Rectal smooth muscle tissue (tissue), 1 donor: ENCODE results near the gene PRSS12.

Experiments
- H3K27ac ChIP-seq: one replicate; pipeline ENCODE4 v1.7.0; 2013; ENCODE audit warnings: low read depth, low read length, inconsistent platforms
- H3K27me3 ChIP-seq: one replicate; pipeline ENCODE4 v1.7.0; 2013; ENCODE audit warnings: low read length; ENCODE audit not compliant: control insufficient read depth, insufficient read depth
- H3K36me3 ChIP-seq: one replicate; pipeline ENCODE4 v1.7.0; 2013; ENCODE audit warnings: low read length; ENCODE audit not compliant: control insufficient read depth, insufficient read depth
- H3K4me1 ChIP-seq: one replicate; pipeline ENCODE4 v1.7.0; 2013; ENCODE audit warnings: low read length; ENCODE audit not compliant: control insufficient read depth, insufficient read depth
- H3K4me3 ChIP-seq: one replicate; pipeline ENCODE4 v1.7.0; 2013; ENCODE audit warnings: low read length
- H3K9ac ChIP-seq: one replicate; pipeline ENCODE4 v1.7.0; 2013; ENCODE audit warnings: low read length

Gene PRSS12

DNA sequence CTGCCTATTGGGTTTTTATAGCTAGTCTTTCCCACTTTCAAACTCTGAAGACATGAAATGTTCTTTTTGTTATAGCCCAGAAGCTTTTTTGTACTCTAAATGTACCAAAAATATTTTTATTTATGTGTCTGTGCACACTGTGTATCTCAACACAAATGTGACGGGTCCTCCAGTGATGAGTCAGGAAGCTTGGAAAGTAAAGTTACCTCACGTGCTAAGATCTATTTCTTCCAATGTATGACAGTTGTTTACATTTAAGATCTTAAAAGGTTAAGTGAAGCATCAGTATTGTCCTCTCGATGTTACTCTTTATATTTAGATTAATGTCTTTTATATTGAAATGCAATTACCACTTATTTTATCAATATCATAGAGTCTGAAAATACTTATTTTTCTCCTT is 29.1 kb upstream of the PRSS12 start:
- H3K27ac ChIP-seq = no peak overlapping the region
- no peaks in the 10 kb centered on the region for H3K27me3 ChIP-seq
- no peaks in the 10 kb centered on the region for H3K36me3 ChIP-seq
- no peak overlapping the region for H3K4me3 ChIP-seq
- no peak overlapping the region for H3K9ac ChIP-seq
- no peaks in the 10 kb centered on the region for H3K4me1 ChIP-seq

DNA sequence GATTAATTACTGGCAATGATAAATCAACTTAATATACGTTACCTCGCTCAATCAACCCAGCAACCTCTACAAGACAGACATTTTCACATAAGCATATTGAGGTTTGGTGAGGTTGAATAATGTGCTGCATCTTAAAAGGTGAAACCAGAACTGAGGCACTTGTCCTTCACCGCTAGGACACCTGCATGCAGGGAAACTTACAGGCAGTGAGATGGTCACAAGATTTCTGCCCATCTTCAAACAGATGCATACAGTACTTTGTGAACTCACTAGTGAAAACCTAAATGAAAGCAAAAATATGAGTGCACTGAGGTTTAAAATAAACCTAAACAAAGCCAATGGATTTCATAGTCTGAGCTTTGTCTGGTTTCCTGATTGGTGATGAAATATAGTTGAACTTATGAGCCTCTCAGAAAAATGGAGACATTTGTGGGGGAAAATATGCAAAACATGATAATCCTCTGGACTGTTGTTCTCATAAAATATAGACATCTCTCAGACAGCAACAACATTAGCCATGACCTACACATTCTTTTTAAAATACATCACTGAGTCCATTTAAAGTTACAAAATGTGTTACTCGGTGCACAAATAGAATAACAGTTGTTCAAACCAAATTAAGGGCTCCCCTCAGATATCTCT is 20.9 kb upstream of the PRSS12 start:
- H3K27me3 ChIP-seq = no peaks in the 10 kb centered on the region
- H3K27ac ChIP-seq = no peak overlapping the region
- H3K36me3 ChIP-seq = no peaks in the 10 kb centered on the region
- no peak overlapping the region for H3K4me3 ChIP-seq
- H3K4me1 ChIP-seq = no peaks in the 10 kb centered on the region
- H3K9ac ChIP-seq = no peak overlapping the region

DNA sequence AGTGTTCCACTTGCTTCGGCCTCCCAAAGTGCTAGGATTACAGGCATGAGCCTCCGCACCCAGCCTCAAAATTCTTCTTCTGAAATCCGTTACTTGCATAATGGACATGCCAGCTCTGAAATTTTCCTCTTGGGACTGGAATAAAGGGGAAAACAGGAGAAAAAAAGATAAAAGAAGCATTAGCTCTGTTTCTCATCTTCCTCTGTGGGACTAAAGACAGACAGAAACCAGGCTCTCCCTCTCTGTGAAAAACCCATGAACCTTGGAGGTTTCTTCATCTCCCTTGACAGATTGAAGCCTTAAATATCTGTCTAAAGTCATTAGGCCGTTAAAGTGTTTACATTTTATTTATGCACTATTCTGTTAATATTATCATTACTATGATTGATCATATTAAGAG is 19.4 kb upstream of the PRSS12 start:
- H3K27me3 ChIP-seq = no peaks in the 10 kb centered on the region
- no peak overlapping the region for H3K9ac ChIP-seq
- no peaks in the 10 kb centered on the region for H3K36me3 ChIP-seq

DNA sequence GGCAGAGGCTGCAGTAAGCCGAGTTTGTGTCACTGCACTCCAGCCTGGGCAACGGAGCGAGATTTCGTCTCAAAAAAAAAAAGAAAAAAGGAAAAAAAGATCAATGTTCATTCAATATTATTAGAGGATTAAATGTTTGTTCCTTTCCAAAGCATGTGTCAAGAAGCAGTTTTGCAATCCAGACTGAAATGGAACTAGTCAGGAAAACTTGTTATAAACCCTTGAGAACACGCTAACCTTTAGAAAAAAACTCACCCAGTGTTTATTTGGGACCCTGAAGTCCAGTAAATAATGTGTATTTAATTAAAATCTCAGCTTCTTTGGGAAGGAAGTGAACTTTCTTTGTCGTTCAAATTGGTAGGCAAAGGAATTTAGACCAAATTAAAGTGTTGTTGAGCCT is 16.4 kb upstream of the PRSS12 start:
- no peak overlapping the region for H3K9ac ChIP-seq
- no peaks in the 10 kb centered on the region for H3K4me1 ChIP-seq
- H3K36me3 ChIP-seq = no peaks in the 10 kb centered on the region
- no peak overlapping the region for H3K27ac ChIP-seq
- H3K27me3 ChIP-seq = no peaks in the 10 kb centered on the region
- H3K4me3 ChIP-seq = no peak overlapping the region

More for the DNA sequence above, 19.4 kb upstream of the PRSS12 start:
- H3K27ac ChIP-seq = no peak overlapping the region
- H3K4me3 ChIP-seq = no peak overlapping the region
- no peaks in the 10 kb centered on the region for H3K4me1 ChIP-seq

DNA sequence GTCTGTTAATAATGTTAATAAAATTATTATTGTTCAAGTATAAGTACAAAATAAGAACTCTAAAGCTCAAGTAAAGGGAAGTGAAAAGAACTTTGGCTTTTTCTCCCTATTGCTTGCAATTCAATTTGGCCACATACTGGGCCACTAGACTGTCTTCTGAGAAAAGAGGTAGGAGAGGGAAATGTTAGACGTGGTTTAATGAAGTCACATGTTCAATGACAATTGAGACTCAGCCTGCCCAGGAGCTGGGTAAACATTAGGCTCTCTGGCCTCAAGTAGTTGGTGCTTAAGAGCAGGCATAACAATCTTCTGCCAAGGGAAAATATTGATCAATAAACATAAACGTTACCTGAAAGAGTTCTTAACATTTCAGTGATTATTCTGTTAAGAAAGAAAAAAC is 15.1 kb upstream of the PRSS12 start:
- H3K4me1 ChIP-seq = no peaks in the 10 kb centered on the region
- no peak overlapping the region for H3K9ac ChIP-seq
- no peak overlapping the region for H3K4me3 ChIP-seq
- H3K27me3 ChIP-seq = no peaks in the 10 kb centered on the region
- no peaks in the 10 kb centered on the region for H3K36me3 ChIP-seq
- H3K27ac ChIP-seq = no peak overlapping the region

DNA sequence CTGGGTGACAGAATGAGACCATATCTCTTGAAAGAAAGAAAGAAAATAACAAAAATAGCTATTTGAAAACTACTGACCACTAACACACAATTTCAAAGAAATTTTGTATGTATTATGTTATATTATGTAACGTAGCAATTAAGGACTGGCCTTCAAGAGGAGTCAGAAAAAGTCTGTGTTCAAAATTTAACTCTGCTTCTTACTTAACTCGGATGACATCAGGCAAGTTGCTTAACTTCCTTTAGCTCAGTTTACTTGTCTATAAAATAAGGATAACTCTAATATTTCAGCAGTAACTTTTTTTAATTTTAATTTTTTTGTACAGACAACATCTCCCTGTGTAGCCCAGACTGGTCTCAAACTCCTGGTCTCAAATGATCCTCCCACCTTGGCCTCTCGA is 14.6 kb upstream of the PRSS12 start:
- H3K27me3 ChIP-seq = no peaks in the 10 kb centered on the region
- H3K9ac ChIP-seq = no peak overlapping the region
- no peaks in the 10 kb centered on the region for H3K36me3 ChIP-seq
- H3K4me1 ChIP-seq = no peaks in the 10 kb centered on the region
- H3K27ac ChIP-seq = no peak overlapping the region
- H3K4me3 ChIP-seq = no peak overlapping the region

DNA sequence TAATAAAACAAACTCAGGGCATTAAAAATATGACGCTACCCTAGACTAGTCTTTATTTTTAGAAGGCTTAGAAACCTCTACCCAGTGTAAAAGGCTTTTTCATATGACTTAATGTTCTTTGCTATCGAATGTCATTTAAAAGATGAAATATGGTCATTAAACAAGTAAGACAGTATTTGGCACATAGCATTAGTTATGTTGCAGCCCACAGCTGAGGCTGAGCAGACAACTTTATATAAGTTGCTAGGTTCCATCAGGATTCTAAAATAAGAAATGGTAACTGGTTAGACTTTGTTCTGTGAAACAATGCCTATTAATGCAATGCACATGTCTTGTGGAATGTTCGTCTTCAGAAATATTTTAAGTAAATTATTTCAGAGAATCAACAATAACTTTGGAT is 10.4 kb upstream of the PRSS12 start:
- no peaks in the 10 kb centered on the region for H3K4me1 ChIP-seq
- H3K9ac ChIP-seq = no peak overlapping the region
- H3K4me3 ChIP-seq = no peak overlapping the region
- no peaks in the 10 kb centered on the region for H3K36me3 ChIP-seq
- H3K27ac ChIP-seq = no peak overlapping the region
- H3K27me3 ChIP-seq = no peaks in the 10 kb centered on the region

DNA sequence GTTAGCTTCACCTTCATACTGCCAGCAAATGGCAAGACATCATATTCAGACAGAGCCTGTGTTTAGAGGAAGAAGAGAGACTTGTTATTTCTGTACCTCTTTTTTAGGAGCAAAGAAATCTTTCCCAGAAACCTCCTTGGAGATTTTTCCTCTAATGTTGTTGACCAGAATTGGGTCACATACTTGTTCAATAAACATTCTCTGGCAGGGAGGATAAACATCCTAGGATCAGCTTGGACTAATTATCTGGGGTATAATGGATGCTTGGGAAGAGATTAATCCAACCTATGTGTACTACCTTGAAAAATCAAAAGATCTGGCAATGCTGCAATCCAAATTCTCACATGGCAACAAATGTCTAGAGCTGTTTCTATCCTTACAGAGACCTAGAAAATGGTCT is 8.4 kb upstream of the PRSS12 start:
- Histone ChIP-seq H3K4me1 (no peaks in the 10 kb centered on the region), H3K36me3 (no peaks in the 10 kb centered on the region), H3K4me3 (no peak overlapping the region), H3K27ac (no peak overlapping the region), H3K9ac (no peak overlapping the region), H3K27me3 (no peaks in the 10 kb centered on the region)

DNA sequence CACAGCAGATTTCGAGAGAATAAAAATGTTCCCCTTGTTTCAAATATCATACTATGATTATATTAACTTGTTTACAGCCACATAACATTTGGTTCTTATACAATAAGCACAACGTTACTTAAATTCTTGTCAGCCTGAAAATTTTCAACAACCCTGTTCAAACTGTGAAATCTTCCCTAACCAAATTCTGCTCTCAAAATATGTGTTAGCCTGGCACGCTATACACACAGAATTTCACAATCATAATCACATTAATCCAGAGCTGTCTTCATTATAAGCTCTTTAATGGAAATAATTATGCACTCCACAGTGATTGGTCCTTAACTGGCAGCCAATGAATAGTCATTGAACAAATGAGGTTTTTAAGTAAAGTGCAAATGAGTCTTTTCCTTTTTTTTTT is 7.3 kb upstream of the PRSS12 start:
- no peak overlapping the region for H3K9ac ChIP-seq
- H3K36me3 ChIP-seq = no peaks in the 10 kb centered on the region
- H3K4me3 ChIP-seq = no peak overlapping the region
- no peak overlapping the region for H3K27ac ChIP-seq
- no peaks in the 10 kb centered on the region for H3K4me1 ChIP-seq
- no peaks in the 10 kb centered on the region for H3K27me3 ChIP-seq

DNA sequence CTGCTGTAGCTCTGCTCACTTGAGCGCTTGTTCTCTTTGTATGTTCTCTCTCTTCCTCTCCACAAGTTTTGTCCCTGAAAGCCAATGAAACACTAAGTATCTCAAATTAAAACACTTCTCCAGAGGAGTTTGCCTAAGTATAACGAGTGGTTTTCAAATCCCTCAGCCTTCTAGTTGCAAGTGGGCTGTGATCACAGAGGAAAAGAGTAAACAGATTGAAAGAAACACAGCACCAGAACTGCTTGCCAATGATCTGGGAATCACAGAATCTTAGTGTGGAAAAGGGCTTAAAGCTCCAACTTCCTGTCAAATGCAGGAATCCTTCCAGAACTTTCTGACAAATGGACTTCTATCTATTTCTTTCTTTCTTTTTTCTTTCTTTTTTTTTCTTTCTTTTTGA is 4.8 kb upstream of the PRSS12 start:
- Histone ChIP-seq H3K9ac (no peak overlapping the region), H3K4me3 (no peak overlapping the region), H3K4me1 (peaks cover 5% of the 10 kb centered on the region), H3K27me3 (peaks cover 6% of the 10 kb centered on the region), H3K27ac (no peak overlapping the region), H3K36me3 (no peaks in the 10 kb centered on the region)

DNA sequence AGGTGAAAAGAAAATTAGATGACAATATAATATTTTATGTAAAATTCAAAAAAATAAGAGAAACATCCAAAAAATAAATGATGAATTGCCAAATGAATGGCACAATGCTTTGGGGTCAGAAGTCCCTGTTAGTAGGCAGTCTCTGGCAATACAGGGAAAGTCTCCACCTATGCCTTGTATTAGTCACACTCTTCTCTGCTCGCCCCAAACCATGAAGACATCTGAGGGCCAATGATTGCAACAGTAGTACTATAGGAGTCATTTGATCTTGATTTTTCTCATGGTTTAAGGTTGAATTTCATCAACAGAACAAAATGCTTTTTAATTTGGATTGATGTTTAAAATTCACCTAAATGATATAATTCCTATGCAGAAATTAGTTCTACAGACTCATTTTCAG is 3.9 kb upstream of the PRSS12 start:
- Histone ChIP-seq H3K4me1 (peaks cover 5% of the 10 kb centered on the region), H3K27ac (no peak overlapping the region), H3K4me3 (no peak overlapping the region), H3K27me3 (peaks cover 6% of the 10 kb centered on the region), H3K9ac (no peak overlapping the region), H3K36me3 (no peaks in the 10 kb centered on the region)

DNA sequence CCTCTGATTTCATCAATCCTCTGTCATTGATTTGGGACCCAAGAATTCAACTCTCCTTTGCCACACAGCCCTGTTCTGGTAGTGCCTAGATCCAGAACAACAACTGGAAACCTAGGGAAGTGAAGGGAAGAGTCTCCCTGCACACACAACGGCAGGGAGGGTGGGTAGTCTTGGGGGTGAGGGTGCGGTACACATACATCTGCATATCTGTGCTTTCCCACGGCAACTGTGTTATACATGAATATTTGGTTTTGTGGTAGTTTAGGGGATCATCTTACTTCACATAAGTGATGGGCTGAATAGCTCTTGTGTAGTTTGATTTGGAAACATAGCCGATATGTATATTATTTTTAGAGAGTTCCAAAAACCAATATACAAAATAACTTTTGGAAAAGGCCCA is 3.3 kb upstream of the PRSS12 start:
- no peaks in the 10 kb centered on the region for H3K36me3 ChIP-seq
- H3K27ac ChIP-seq = no peak overlapping the region
- no peak overlapping the region for H3K4me3 ChIP-seq
- peaks cover 6% of the 10 kb centered on the region for H3K27me3 ChIP-seq
- no peak overlapping the region for H3K9ac ChIP-seq
- H3K4me1 ChIP-seq = peaks cover 5% of the 10 kb centered on the region

DNA sequence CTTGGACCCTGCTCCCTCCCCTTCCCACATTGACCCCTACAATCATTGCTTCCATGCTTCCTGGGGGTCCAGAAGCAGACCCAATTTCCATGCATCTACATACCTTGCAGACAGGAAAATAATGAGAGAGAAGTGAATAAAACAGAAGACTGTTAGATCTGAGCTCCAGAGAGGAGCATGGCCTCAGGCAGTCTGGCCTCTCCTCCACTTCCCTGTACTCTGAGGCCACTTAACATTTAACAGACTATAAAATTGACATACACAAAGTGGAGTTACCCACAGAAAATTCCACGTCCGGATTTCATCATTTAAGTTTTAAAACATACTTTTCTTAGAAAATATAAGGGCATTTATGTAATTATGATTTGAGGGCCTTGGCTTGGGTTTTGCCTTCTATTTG is 2.1 kb upstream of the PRSS12 start:
- H3K4me1 ChIP-seq = peaks cover 5% of the 10 kb centered on the region
- H3K9ac ChIP-seq = no peak overlapping the region
- H3K27me3 ChIP-seq = peaks cover 6% of the 10 kb centered on the region
- H3K36me3 ChIP-seq = no peaks in the 10 kb centered on the region
- no peak overlapping the region for H3K4me3 ChIP-seq
- H3K27ac ChIP-seq = no peak overlapping the region
